Activated CD8-positive, alpha-beta T cell treated with anti-CD3 and anti-CD28 coated beads for 36 hours (primary cell): Measurements from ENCODE around the gene ANKRD13B. TPM values are rescaled to one million over a fixed set of nuclear protein-coding genes. Genes with fewer than 3 reads are reported as not detected.

Experiments used
- total RNA-seq, 2 experiments: library from RNA; stranded (reverse); gene quantifications; one replicate each; pipeline ENCODE4 v1.2.3, GENCODE V29; 2021

ANKRD13B gene
- total RNA-seq, 2 experiments from 2014 or later: 22.8 to 22.9 TPM

Other genes with a start within 250 kb of the ANKRD13B start
- gene TAOK1, start 202.8 kb upstream of the ANKRD13B start, total RNA-seq: 10 to 100 TPM; 33.5 to 34.6 TPM
- 10 to 100 TPM in 1 of 2 experiments, 1 to 10 TPM in 1; 9.7 to 10.1 TPM for gene ABHD15, start 26.1 kb upstream of the ANKRD13B start, total RNA-seq
- 10 to 100 TPM; 46.7 to 50.2 TPM for gene TP53I13, start 24.4 kb upstream of the ANKRD13B start, total RNA-seq
- 10 to 100 TPM; 54.8 to 59.3 TPM for gene GIT1, start 3.5 kb upstream of the ANKRD13B start, total RNA-seq
- gene CORO6, start 29.8 kb downstream of the ANKRD13B start, total RNA-seq: 10 to 100 TPM; 11.6 to 13.0 TPM